IMR-90 (cell line): ENCODE measurements around the gene FERMT2. TPM values are rescaled to one million over a fixed set of nuclear protein-coding genes. Genes with fewer than 3 reads are reported as not detected.

ENCODE experiments used
- FOS ChIP-seq: fragments of 150-350 bp; IDR thresholded peaks from 2 replicates; pipeline ENCODE4 v1.6.1; 2016; ENCODE audit warnings: low read depth, low read length
- RCOR1 ChIP-seq: IDR thresholded peaks from 2 replicates; pipeline ENCODE4 v1.6.1; 2012; ENCODE audit warnings: mild to moderate bottlenecking, low read length, improper control_type of control experiment; ENCODE audit not compliant: insufficient replicate concordance
- SMC3 ChIP-seq: fragments of 150-350 bp; IDR thresholded peaks from 2 replicates; pipeline ENCODE4 v1.6.1; 2016; ENCODE audit warnings: low read depth, mild to moderate bottlenecking, antibody characterized with exemption, low read length, moderate library complexity
- polyA plus RNA-seq, 3 experiments: library from polyadenylated mRNA; depleted of rRNA; stranded (reverse); fragments of >200 nt; gene quantifications; 2 replicates each; pipeline ENCODE4 v1.2.3, GENCODE V29; 2012; ENCODE audit warnings: low replicate concordance in 1 of 3
- total RNA-seq: library from RNA; depleted of rRNA; stranded (reverse); fragments of >200 nt; gene quantifications from 2 replicates; pipeline ENCODE4 v1.2.3, GENCODE V29; 2012

Gene FERMT2
- total and polyA plus RNA-seq, 2 of the 4 experiments (the other 2 are of a cell fraction) = 131 to 217 TPM

- TF ChIP-seq RCOR1 (no peak), FOS (no peak), SMC3 (no peak)
These were observed 3.7 kb upstream of the FERMT2 start (continued) for GRCh38 chr14:52954346-52955214.
